GM18861 (cell line): Measurements from ENCODE around the gene SLC25A34.

ENCODE experiments used
- ATAC-seq: cut with Tn5 transposase; IDR thresholded peaks from one replicate; pipeline ENCODE4 v1.9.1; 2021; ENCODE audit not compliant: unreplicated experiment

The SLC25A34 gene

GRCh38 chr1:15750924-15751323, 14.9 kb downstream of the SLC25A34 start:
- ATAC-seq: no peak

DNA sequence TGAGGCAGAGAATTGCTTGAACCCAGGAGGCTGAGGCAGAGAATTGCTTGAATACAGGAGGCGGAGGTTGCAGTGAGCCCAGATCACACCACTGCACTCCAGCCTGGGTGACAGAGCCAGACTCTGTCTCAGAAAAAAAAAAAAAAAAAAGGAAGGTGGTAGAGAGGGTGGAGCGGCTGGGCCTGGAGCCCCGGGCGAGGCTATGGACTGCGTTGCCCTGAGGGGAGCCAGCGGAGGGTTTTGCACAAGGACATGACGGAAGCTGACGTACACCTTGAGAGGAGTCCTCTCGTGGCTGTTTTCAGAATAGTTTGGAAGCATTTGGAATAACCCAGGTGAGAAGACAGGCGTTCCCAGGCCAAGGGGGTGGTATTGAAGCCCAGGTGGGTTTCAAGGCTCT, 15.7 kb downstream of the SLC25A34 start:
- no peak for ATAC-seq

- no peak for ATAC-seq
Measured at GRCh38 chr1:15753776-15754175, 17.7 kb downstream of the SLC25A34 start.

DNA sequence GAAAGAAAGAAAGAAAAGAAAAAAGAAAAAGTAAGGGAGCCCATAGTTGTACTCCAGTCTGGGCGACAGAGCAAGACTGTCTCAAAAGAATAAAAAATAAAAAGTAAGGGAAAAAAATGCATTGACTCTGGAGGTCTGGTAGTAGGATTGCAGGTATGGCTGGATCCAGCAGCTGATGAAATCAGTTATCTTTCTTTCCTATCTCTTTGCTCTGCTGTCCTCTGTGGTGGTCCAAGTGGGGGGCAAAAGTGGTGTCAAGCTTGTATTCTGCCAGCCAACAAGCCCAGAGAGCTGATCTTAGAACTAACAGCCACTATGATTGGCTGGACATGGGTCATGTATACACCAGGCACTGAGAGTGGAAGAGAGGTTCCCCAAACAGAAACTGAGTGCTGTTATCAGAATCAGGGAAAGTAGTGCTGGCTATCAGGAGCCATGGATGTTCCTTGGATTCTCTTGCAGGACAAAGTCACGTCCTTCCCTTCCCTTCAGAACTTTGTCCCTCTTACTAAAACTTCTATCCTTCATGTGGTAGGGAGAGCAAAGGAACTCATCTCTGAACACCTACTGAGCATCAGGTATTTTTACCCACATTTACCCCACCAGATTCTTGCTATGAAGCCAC, 19.1 kb downstream of the SLC25A34 start:
- ATAC-seq: no peak

DNA sequence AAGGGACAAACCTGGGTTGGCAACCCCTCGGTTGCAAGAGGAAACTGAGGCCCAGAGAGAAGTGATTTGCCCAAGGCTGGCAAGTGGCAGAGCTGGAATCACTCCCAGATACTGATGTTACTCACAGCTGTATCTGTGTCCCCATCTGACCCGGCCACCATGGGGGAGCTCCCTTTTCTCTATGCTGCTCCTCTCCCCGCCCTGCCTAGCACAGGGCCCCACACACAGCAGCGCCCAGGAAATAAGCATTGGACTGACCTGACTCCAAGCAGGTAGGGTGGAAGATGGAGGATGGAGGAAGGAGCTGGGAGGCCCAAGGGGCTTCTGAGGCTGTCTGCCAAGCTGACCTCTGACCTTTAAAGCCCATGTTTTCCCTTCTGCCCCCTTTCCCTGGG, 19.6 kb downstream of the SLC25A34 start:
- no peak for ATAC-seq

DNA sequence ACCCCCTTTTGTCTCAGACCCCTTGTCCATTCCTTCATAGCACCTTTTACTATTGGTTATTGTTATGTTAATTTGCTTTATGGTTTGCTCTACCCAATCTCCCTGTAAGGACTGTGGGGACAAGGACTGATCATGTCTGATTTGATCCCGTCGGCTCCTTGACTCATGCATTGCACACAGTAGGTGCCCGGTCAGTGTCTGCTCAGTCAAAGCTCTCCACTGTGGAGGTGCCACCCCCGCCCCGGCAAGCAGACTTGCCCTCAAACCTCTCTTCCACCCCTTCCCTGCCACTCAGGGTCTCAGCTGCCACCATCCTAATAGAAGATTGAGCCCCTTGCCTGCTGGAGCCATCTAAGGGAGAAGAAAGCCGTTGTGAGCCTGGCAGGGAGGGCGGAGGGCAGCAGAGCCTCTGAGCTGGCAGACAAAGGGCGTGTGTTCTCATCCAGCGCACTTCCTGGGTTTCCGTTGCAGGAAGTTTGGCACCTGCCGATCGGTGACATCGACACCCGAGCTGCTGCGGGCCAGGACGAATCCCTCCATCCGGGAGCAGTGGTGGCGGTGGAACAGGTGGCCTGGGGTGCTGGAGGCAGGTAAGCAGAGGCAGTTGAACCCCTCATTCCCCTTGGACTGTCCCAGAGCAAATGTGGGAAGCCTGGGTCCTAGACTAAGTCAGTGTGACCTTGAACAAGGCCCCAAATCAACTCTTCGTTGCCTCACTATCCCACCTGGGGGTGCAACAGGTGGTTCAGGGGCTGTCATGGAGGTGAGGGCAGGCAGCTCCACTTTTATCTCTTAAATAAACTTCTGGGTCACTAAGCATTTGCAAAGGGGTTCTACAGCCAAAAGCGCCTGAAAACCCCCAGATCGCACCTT, 20.3 kb downstream of the SLC25A34 start:
- ATAC-seq: no peak

DNA sequence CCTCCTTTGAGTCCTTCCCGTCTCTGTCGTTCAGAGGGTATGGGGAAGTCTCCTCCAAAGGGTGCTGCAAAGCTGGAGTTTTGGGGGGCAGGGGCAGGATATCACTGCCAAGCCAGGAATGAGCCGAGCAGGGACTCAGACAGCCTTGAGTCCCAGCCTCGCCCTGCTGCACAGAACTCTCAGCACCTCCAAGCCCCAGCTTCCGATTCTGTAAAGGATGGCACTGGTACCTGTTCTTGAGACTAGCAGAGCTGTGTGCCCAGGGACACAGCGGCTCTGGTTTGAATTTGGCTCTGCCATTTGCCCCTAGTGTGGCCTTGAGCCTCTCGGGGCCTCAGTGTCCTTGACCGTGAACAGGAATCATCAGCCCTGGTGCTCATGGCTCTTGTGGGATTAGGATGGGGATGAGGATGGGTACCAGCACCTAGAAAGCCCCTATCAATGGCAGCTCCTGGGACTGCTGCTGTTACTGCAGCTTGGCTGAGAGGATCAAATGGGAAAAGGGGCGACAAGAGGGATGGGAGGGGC, 21.0 kb downstream of the SLC25A34 start:
- ATAC-seq: no peak

DNA sequence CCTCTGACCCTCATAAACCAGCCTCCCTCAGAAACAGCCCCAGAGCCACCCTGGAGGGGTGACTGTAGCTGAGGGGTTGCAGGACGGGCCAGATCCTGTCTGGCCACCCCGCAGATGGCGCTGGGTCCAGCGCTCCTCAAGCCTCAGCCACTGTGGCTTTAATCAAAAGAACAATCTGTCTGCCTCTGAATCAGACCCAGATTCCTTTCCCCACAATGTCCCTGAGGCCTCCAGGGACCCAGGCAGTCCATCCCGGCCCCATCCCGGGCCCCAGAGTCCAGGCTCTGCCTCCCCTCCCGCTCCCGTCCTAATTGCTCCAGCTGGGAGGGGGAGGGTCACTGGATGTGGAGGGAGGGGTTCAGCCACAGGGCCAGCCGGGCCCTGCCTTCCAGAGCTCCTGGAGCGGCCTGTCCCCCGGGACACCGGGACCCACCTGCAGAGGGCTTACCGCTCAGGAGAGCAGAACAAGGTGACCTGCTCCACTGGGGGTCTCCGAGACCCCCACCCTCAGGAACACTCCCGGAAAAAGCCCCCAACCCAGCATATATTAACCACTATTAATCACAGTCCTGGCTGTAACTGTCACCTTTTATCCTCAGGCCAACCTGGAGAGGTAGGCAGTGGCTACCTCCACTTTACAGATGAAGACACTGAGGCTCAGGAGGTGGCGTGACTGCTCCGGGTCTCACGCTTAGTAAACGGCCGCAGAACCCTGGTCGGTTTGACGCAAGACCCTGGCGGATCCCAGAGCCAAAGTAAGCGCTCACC, 21.7 kb downstream of the SLC25A34 start:
- ATAC-seq: no peak

- ATAC-seq: no peak
Measured at GRCh38 chr1:15758343-15758931, 22.4 kb downstream of the SLC25A34 start, which contains the start of gene FBLIM1. Gene FBLIM1, plus strand, starts transcription at chr1:15758795. Its CDS starts 6,189 bp downstream, at chr1:15764984.

GRCh38 chr1:15758953-15759661, 23.0 kb downstream of the SLC25A34 start:
- no peak for ATAC-seq

DNA sequence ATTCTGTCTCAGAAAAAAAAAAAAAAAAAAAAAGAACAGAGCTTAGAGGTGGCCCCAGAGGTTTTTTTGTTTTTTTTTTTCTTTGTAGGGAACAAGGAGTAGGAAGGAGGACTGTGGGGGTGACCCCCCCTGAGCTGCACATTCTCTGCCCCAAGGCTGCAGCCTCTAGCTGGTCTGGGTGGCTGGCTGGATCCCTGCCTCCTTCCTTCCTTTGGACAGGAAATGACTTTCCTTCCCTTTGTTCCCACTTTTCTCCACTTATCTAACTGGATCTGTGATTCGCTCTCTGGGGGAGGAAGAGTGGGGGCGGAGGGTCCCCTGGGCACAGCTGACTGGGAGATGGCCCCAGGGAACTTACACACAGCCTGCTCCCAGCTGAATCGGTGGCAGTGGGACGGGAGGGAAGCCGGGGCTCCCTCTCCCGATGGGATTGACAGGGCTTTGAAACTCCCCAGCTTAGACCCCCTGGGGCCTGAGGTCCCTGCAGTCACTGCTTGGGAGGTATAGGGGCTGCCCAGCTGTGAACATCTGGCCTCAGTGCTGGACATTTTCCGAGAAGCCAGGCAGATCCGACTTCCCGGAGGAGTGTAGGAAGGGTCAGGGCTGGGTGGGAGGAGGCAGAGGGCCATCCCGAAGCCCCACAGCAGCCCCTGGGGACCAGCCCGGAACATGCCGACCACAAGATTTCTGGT, 24.6 kb downstream of the SLC25A34 start:
- ATAC-seq: no peak

DNA sequence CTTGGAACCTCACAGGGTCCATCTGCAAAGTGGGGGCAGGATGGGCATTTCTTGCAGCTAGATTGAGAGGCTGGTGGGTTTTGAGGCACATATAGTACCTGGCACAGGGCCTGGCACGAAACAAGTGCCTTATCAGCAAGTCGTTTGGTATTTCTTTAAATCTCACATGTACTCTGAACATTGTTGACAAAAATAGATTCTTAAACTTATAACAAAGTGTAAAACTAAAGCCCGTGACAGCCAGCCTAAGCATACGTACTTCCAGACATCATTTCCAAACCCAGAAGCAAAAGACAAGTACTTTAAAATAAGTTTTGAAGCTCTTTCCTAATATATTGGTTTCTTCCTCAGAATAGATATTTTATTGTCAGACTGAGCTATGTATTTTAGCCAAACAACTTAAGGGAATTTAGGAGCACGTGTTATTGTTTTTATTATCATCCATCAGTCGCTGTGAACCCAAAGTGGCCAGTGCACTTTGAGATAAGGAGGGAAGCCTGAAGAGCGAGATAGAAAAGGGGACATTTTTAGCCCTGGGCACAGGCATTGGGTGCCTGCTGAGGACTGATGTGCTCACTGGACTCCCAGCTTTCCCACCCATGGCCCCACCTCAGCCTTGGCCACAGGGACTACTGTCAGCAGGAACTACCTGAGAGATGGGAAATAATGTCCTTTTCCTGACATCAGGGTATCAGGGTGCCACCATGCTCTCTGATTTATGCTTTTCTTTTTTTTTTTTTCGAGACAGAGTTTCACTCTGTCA, 25.5 kb downstream of the SLC25A34 start:
- ATAC-seq: no peak

GRCh38 chr1:15762546-15762945, 26.5 kb downstream of the SLC25A34 start:
- ATAC-seq: no peak

- ATAC-seq: no peak
Measured at GRCh38 chr1:15764269-15764764, 28.3 kb downstream of the SLC25A34 start.

GRCh38 chr1:15764890-15765289, 28.8 kb downstream of the SLC25A34 start:
- ATAC-seq: no peak

DNA sequence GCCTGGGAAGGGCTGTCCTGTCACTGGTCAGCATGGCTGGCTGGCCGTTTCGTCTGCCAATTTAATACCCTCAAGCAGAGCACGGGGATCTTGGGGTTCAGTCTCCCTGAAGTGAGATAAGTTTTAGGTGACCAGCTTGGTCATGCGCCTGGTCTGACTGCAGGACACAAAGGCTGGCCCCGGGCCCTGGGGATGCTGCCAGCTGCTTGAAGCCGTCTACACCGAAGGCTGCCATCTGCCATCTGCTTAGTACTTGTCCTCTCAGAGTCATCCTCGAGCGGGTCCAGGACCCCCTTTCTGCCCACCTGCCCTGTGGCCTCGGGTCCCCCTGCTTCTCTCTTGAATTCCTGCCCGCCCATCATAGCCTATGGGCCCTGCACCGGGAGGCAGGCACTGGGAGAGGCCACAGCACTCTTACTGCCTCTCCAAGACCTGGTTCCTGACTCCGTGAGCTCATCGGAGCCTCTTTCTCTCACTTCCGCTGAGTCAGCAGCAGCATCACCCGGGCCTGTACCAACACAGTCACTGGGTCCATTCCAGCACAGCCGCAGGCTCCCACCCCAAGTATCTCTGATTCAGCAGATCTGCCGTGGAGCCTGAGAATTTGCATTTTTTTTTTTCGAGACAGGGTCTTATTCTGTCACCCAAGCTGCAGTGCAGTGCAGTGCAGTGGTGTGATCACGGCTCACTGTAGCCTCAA, 29.6 kb downstream of the SLC25A34 start:
- no peak for ATAC-seq

GRCh38 chr1:15767941-15768340, 31.9 kb downstream of the SLC25A34 start:
- ATAC-seq: no peak

- no peak for ATAC-seq
Measured at GRCh38 chr1:15768388-15768787, 32.3 kb downstream of the SLC25A34 start.
